Activated CD8-positive, alpha-beta memory T cell treated with anti-CD3 and anti-CD28 coated beads for 24 hours (primary cell): ENCODE results near the gene EPN1.
"Not testable (repeated sequence)": the region's sequence is repeated elsewhere in the genome, so short reads cannot be mapped to it uniquely, and the experiment has no call there.

Experiments used
- DNase-seq: peaks from one replicate; pipeline ENCODE4 v3.0.0-alpha.2; 2020

The EPN1 gene

GRCh38 chr19:55694656-55695491 is 19.8 kb downstream of the EPN1 start:
- no peak for DNase-seq

GRCh38 chr19:55695511-55696290 is 20.7 kb downstream of the EPN1 start:
- DNase-seq, result no peak

DNA sequence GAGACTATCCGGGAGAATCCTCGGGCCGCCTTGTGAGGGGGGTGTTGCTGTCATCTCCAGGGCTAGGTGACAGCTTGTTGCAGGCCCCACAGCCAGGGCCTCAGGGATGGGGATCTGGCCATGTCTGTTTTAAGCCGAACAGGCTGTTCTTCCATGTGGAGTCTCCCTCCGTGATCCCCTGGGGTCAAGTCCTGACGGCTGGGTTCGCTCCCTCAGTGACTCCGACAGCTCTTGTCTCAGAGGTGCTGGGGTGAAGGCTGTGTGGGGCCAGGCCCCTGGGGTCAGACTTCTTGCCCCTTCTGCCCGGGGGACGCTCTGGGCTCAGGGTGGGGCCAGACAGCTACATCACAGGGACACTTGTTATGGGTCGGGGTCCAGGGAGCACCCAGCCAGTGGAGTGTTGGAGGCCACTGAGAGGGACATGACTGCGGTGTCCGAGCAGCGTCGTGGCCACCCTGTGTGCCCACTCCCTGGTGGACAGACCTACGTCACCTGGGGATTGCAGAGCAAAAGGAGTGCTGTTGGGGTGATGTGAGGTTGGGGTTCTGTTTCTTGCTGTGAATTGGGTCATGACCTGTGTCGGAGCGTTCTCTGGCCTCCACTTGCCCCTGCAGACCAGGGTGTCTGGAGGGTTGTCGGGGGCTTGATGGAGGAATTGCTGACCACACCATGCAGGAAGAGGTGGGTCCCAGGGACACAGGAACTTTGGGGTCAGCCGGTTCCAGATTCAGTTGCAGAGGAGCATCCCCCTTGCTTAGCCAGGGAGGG is 21.5 kb downstream of the EPN1 start:
- no peak for DNase-seq

DNA sequence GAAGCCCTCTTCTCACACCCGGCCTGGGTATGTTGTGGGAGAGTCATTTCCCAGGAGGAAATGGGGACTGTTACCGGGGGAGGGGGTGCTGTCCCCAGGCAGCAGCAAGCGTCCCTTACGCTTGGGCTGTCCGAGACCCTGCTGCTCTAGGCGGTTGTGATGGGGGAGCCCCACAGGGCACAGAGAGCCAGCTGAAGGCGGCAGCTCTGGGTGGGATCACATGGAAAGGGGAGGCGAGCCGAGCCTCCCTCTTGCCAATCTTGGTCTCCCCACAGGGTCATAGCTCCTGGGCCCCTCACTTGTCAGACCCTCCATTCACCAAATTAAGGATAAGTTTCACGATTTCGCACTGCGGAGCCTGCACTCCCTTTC is 22.0 kb downstream of the EPN1 start:
- DNase-seq, result no peak

- DNase-seq, result no peak
These were observed 22.7 kb downstream of the EPN1 start for GRCh38 chr19:55697698-55698097.

DNA sequence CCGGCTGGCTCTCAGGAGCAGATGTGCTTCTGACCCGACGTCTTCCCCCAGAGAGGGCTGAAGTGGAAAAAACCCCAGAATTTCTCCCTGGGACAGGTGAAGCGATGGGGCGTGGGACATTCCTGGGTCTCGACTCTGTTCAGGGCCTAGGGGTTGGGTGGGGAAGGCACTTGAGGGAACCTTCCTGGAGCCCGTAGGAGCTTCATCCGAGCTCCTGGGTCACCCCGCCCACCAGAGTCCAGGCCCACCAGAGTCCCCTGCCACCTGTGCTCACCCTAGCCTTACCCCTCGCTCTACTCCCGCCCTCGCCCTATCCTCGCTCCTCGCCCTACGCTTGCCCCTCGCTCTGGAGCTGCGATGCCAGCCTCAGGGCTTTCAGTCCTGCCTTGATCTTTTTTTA is 23.2 kb downstream of the EPN1 start:
- DNase-seq, result no peak

DNA sequence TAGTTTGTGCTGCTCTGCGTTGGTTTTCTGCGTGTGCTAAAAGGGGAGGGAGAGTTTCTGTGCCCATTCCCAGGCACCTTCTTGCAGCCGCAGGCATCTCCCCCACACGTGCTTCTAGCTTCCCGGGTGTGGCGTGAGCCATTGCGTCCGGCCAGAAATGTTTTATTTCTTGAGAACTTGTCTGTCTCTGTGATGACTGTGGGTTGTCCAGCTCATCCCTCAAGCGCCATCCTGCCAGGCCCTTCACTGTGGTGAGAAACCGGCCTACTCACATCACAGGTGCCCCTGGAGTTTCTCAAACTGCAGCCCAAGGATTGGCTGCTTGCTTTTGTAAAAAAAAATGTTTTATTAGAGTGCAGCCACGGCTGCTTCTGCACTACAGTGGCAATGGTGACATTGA is 24.2 kb downstream of the EPN1 start:
- DNase-seq, result no peak

- no peak for DNase-seq
These were observed 25.8 kb downstream of the EPN1 start for GRCh38 chr19:55700813-55701212.

DNA sequence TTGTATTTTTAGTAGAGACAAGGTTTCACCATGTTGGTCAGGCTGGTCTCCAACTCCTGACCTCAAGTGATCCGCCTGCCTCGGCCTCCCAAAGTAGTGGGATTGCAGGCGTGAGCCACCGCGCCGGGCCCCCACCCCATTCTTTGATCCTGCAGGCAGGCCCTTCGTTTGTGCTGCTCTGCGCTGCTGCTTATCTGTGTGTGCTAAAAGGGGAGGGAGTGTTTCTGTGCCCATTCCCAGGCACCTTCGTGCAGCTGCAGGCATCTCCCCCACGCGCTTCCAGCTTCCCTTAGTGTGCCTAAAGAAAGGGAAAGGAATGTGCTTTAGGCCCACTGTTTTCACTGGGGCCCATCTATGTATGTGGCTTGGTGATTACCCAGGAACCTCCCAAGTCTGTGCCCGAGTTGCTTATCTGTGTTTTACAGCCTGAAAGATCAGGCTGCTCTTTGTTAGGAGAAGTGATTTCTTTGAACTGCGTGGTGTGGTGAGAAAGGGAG is 27.2 kb downstream of the EPN1 start:
- no peak for DNase-seq

- DNase-seq, result peak; percentile 75
These were observed 28.8 kb downstream of the EPN1 start for GRCh38 chr19:55703790-55704215.

DNA sequence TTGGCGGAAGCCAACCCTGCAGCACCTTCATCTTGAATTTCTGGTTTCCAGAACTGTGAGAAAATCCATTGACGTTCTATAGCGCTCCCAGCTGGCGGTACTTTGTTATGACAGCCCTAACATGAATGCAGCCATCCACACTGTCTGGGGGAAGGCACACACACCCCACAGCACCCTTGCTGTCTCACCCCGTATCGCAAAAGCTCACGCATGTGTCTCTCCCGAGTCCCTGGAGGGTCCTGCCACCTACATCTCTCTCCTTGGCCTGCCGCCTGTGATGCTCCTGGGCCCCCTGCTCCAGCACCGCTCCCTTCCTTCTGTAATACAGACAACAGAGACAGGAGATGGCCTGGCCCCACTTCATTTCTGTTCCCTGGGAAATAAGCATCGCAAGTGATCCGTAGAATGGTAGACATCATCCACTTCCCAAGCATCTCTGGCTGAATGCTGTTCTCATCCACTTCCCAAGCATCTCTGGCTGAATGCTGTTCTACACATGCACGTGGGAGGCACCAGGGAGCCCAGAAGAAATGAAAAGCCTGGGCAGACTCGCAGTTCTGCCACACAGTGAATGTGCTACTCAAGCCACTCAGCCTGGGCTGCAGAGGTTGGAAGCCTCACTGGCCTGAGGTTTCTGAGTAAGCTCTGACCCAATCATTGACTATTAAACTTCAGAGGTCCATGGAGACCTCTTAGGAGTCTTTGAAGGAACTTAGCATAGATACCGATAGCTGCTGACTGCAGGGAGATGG is 29.6 kb downstream of the EPN1 start:
- DNase-seq, result no peak

GRCh38 chr19:55705972-55706371 is 30.9 kb downstream of the EPN1 start:
- no peak for DNase-seq

GRCh38 chr19:55711719-55712118 is 36.7 kb downstream of the EPN1 start:
- no peak for DNase-seq

- DNase-seq, result no peak
These were observed 38.0 kb downstream of the EPN1 start for GRCh38 chr19:55712804-55713631.

GRCh38 chr19:55716531-55716930 is 41.5 kb downstream of the EPN1 start:
- DNase-seq, result no peak

- no peak for DNase-seq
These were observed 42.2 kb downstream of the EPN1 start for GRCh38 chr19:55717251-55717650.

DNA sequence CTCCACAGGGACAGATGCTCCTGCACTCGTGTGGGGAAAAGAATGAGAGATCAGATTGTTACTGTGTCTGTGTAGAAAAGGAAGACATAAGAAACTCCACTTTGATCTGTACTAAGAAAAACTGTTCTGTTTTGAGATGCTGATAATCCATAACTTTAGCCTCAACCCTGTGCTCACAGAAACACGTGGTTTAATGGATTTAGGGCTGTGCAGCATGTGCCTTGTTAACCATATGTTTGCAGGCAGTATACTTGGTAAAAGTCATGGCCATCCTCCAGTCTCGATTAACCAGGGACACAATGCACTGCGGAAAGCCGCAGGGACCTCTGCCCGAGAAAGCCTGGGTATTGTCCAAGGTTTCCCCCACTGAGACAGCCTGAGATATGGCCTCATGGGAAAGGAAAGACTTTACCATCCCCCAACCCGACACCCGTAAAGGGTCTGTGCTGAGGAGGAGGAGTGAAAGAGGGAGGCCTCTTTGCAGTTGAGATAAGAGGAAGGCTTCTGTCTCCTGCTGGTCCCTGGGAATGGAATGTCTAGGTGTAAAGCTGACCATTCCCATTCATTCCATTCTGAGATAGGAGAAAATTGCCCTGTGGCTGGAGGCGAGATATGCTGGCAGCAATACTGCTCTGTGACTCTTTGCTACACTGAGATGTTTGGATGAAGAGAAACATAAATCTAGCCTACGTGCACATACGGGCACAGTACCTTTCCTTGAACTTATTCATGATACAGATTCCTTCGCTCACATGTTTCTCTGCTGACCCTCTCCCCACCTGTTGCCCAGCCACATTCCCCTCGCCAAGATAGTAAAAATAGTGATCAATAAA is 43.1 kb downstream of the EPN1 start:
- not testable (repeated sequence) for DNase-seq

DNA sequence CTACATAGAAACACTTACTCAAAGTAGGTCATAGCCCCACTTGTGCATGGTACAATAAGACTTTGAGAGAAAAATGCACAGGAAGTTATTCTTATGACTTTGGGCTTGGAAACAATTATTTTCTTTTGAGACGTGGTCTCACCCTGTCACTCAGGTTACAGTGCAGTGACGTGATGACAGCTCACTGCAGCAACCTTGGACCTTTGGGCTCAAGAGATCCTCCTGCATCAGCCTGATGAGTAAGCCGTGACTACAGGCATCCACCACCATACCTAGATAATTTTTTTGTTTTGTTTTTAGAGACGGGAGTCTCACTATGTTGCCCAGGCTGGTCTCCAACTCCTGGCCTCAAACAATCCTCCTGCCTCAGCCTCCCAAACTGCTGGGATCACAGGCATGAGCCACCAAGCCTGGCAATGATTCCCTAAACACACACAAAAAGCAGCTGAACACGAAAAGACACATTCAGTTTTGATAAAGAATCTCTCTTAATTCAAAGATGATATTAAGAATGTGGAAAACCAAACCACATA is 45.3 kb downstream of the EPN1 start:
- no peak for DNase-seq

DNA sequence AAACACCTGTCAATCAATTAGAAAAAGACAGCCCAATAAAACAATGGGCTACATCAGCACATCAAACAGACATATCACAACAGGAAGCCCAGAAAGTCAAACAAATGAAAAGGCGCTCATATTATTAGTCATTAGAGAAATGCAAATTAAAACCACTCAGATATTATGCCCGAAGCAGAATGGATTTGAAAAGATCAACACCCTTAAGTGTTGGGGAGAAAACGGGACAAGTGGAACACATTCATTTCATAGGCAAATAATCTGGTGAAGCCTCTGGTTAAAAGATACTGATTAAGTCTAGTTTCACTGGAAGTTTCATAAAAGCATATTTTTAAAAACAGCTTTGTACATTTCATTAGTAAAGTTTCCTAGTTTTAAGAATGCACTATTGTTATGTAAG is 45.8 kb downstream of the EPN1 start:
- no peak for DNase-seq

DNA sequence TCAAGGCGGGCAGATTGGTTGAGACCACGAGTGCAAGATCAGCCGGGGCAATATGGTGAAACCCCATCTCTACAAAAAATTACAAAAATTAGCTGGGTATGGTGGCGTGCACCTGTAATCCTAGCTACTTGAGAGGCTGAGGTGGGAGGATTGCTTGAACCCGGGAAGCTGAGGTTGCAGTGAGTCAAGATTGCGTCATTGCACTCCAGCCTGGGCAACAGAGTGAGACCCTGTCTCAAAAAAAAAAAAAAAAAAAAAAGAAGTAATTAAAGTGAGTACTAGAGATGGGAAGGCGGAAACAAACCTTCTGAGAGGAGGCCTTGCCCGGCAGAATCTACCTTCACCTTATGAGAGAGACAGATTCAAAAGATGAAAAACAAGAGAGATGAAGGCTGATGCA is 48.5 kb downstream of the EPN1 start:
- no peak for DNase-seq
